SJSA1 (cell line): ENCODE measurements around the gene PLCH1. TPM values are rescaled to one million over a fixed set of nuclear protein-coding genes. Genes with fewer than 3 reads are reported as not detected.

Source experiments
- DNase-seq, 2 experiments: peaks; one replicate each; pipeline ENCODE4 v3.0.0-alpha.2; 2015 to 2020; ENCODE audit warnings: low spot score in 2 of 2, low read depth in 1 of 2
- H3K27ac ChIP-seq: fragments of 250-450 bp; sonication (Bioruptor Pico); 2 replicates; pipeline ENCODE4 v1.5.1; 2020; ENCODE audit warnings: mild to moderate bottlenecking, moderate library complexity
- H3K27me3 ChIP-seq: fragments of 250-450 bp; sonication (Bioruptor Pico); replicated peaks from 2 replicates; pipeline ENCODE4 v1.5.1; 2020; ENCODE audit warnings: mild to moderate bottlenecking, moderate library complexity
- H3K36me3 ChIP-seq: fragments of 250-450 bp; sonication (Bioruptor Pico); 2 replicates; pipeline ENCODE4 v1.5.1; 2020; ENCODE audit warnings: mild to moderate bottlenecking
- H3K4me1 ChIP-seq: fragments of 250-450 bp; sonication (Bioruptor Pico); replicated peaks from 2 replicates; pipeline ENCODE4 v1.6.1; 2021; ENCODE audit warnings: mild to moderate bottlenecking
- H3K4me3 ChIP-seq: fragments of 250-450 bp; sonication (Bioruptor Pico); 2 replicates; pipeline ENCODE4 v1.5.1; 2020; ENCODE audit warnings: mild to moderate bottlenecking
- H3K9me3 ChIP-seq: fragments of 250-450 bp; sonication (Bioruptor Pico); replicated peaks from 2 replicates; pipeline ENCODE4 v1.5.1; 2020; ENCODE audit warnings: mild to moderate bottlenecking
- total RNA-seq: library from RNA; depleted of rRNA; stranded (reverse); fragments of >200 nt; shearing (Covaris generic); gene quantifications from 2 replicates; pipeline ENCODE4 v1.2.3, GENCODE V29; 2014

PLCH1 gene
- total RNA-seq, 1 experiment from 2014 or later: 0.13 TPM

- Histone ChIP-seq H3K27me3 (no peaks in the 10 kb centered on the region), H3K4me1 (no peaks in the 10 kb centered on the region), H3K36me3 (no peaks in the 10 kb centered on the region), H3K9me3 (no peaks in the 10 kb centered on the region), H3K27ac (no peak overlapping the region), H3K4me3 (no peak overlapping the region)
- no peak for DNase-seq
These were observed 374.7 kb downstream of the PLCH1 start for GRCh38 chr3:155370198-155370597.

GRCh38 chr3:155369735-155370134 is 375.1 kb downstream of the PLCH1 start:
- Histone ChIP-seq H3K9me3 (no peaks in the 10 kb centered on the region), H3K36me3 (no peaks in the 10 kb centered on the region), H3K4me1 (no peaks in the 10 kb centered on the region), H3K4me3 (no peak overlapping the region), H3K27ac (no peak overlapping the region), H3K27me3 (no peaks in the 10 kb centered on the region)
- no peak for DNase-seq

GRCh38 chr3:155369244-155369643 is 375.6 kb downstream of the PLCH1 start:
- H3K4me1 ChIP-seq: no peaks in the 10 kb centered on the region

GRCh38 chr3:155368786-155369185 is 376.1 kb downstream of the PLCH1 start:
- no peaks in the 10 kb centered on the region for H3K4me1 ChIP-seq
- H3K36me3 ChIP-seq: no peaks in the 10 kb centered on the region
- H3K9me3 ChIP-seq: no peaks in the 10 kb centered on the region
- no peak for DNase-seq
- H3K27me3 ChIP-seq: no peaks in the 10 kb centered on the region
- H3K4me3 ChIP-seq: no peak overlapping the region
- no peak overlapping the region for H3K27ac ChIP-seq

More at GRCh38 chr3:155369244-155369643, 375.6 kb downstream of the PLCH1 start:
- DNase-seq: no peak
- H3K36me3 ChIP-seq: no peaks in the 10 kb centered on the region
- H3K27me3 ChIP-seq: no peaks in the 10 kb centered on the region
- H3K9me3 ChIP-seq: no peaks in the 10 kb centered on the region
- H3K27ac ChIP-seq: no peak overlapping the region
- no peak overlapping the region for H3K4me3 ChIP-seq

GRCh38 chr3:155367506-155367905 is 377.4 kb downstream of the PLCH1 start:
- H3K36me3 ChIP-seq: no peaks in the 10 kb centered on the region
- no peak for DNase-seq
- H3K4me3 ChIP-seq: no peak overlapping the region
- H3K27me3 ChIP-seq: no peaks in the 10 kb centered on the region
- no peaks in the 10 kb centered on the region for H3K9me3 ChIP-seq
- H3K27ac ChIP-seq: no peak overlapping the region
- H3K4me1 ChIP-seq: no peaks in the 10 kb centered on the region

GRCh38 chr3:155365178-155365783 is 379.6 kb downstream of the PLCH1 start:
- Histone ChIP-seq H3K9me3 (no peaks in the 10 kb centered on the region), H3K27me3 (no peaks in the 10 kb centered on the region), H3K4me3 (no peak overlapping the region), H3K4me1 (no peaks in the 10 kb centered on the region), H3K27ac (no peak overlapping the region), H3K36me3 (no peaks in the 10 kb centered on the region)
- DNase-seq: no peak

- Histone ChIP-seq H3K27ac (no peak overlapping the region), H3K27me3 (no peaks in the 10 kb centered on the region), H3K9me3 (no peaks in the 10 kb centered on the region), H3K4me3 (no peak overlapping the region), H3K36me3 (no peaks in the 10 kb centered on the region), H3K4me1 (no peaks in the 10 kb centered on the region)
- DNase-seq: no peak
These were observed 380.4 kb downstream of the PLCH1 start for GRCh38 chr3:155364492-155364891.

GRCh38 chr3:155363690-155364070 is 381.2 kb downstream of the PLCH1 start:
- H3K27ac ChIP-seq: no peak overlapping the region
- H3K4me3 ChIP-seq: no peak overlapping the region
- no peaks in the 10 kb centered on the region for H3K9me3 ChIP-seq
- H3K36me3 ChIP-seq: no peaks in the 10 kb centered on the region
- H3K4me1 ChIP-seq: no peaks in the 10 kb centered on the region
- no peaks in the 10 kb centered on the region for H3K27me3 ChIP-seq
- no peak for DNase-seq

- DNase-seq: no peak
- Histone ChIP-seq H3K4me3 (no peak overlapping the region), H3K4me1 (no peaks in the 10 kb centered on the region), H3K27me3 (no peaks in the 10 kb centered on the region), H3K36me3 (no peaks in the 10 kb centered on the region), H3K9me3 (no peaks in the 10 kb centered on the region), H3K27ac (no peak overlapping the region)
These were observed 381.8 kb downstream of the PLCH1 start for GRCh38 chr3:155362808-155363689.

- Histone ChIP-seq H3K9me3 (no peaks in the 10 kb centered on the region), H3K27ac (no peak overlapping the region), H3K4me3 (no peak overlapping the region), H3K27me3 (no peaks in the 10 kb centered on the region), H3K36me3 (no peaks in the 10 kb centered on the region), H3K4me1 (no peaks in the 10 kb centered on the region)
- DNase-seq: no peak
These were observed 384.6 kb downstream of the PLCH1 start for GRCh38 chr3:155360281-155360680.

GRCh38 chr3:155356594-155357370 is 388.1 kb downstream of the PLCH1 start:
- no peaks in the 10 kb centered on the region for H3K27me3 ChIP-seq
- no peak overlapping the region for H3K27ac ChIP-seq
- no peaks in the 10 kb centered on the region for H3K9me3 ChIP-seq
- no peak for DNase-seq
- no peak overlapping the region for H3K4me3 ChIP-seq
- H3K4me1 ChIP-seq: no peaks in the 10 kb centered on the region
- H3K36me3 ChIP-seq: no peaks in the 10 kb centered on the region

- Histone ChIP-seq H3K4me1 (no peaks in the 10 kb centered on the region), H3K9me3 (no peaks in the 10 kb centered on the region), H3K27me3 (no peaks in the 10 kb centered on the region), H3K36me3 (no peaks in the 10 kb centered on the region), H3K4me3 (no peak overlapping the region), H3K27ac (no peak overlapping the region)
- DNase-seq: no peak
These were observed 390.2 kb downstream of the PLCH1 start for GRCh38 chr3:155354658-155355057.

- no peak overlapping the region for H3K4me3 ChIP-seq
- H3K36me3 ChIP-seq: no peaks in the 10 kb centered on the region
- no peaks in the 10 kb centered on the region for H3K27me3 ChIP-seq
- no peaks in the 10 kb centered on the region for H3K4me1 ChIP-seq
- no peak overlapping the region for H3K27ac ChIP-seq
- H3K9me3 ChIP-seq: no peaks in the 10 kb centered on the region
- DNase-seq: peak in 1 of 2 experiments; percentile 27
These were observed 391.9 kb downstream of the PLCH1 start for GRCh38 chr3:155352900-155353490.
